NCI-H2081 (cell line): ENCODE measurements around the gene TCF25.

Source experiments
- DNase-seq, 2 experiments: peaks; one replicate each; lab custom pipeline; 2025; lab: John Stamatoyannopoulos, UW

Gene TCF25

GRCh38 chr16:89844739-89845339, 28.6 kb upstream of the TCF25 start:
- no peak for DNase-seq

GRCh38 chr16:89845417-89845816, 28.0 kb upstream of the TCF25 start:
- no peak for DNase-seq

- peak; percentile 59 to 74 for DNase-seq
Measured at GRCh38 chr16:89847051-89847939, 26.1 kb upstream of the TCF25 start.

- peak in 1 of 2 experiments; percentile 59 for DNase-seq
Measured at GRCh38 chr16:89847940-89848297, 25.5 kb upstream of the TCF25 start.

- DNase-seq, result peak in 1 of 2 experiments; percentile 4
Measured at GRCh38 chr16:89848974-89849373, 24.4 kb upstream of the TCF25 start.

GRCh38 chr16:89853306-89853993, 19.9 kb upstream of the TCF25 start:
- no peak for DNase-seq

- DNase-seq, result no peak
Measured at GRCh38 chr16:89855301-89855945, 18.0 kb upstream of the TCF25 start.

- DNase-seq, result no peak
Measured at GRCh38 chr16:89855986-89856385, 17.4 kb upstream of the TCF25 start.

- no peak for DNase-seq
Measured at GRCh38 chr16:89858973-89859614, 14.3 kb upstream of the TCF25 start.

GRCh38 chr16:89859615-89860007, 13.8 kb upstream of the TCF25 start:
- no peak for DNase-seq

GRCh38 chr16:89860747-89861304, 12.6 kb upstream of the TCF25 start:
- peak; percentile 37 to 44 for DNase-seq

GRCh38 chr16:89861648-89862047, 11.7 kb upstream of the TCF25 start:
- no peak for DNase-seq

GRCh38 chr16:89862732-89863131, 10.7 kb upstream of the TCF25 start:
- no peak for DNase-seq

GRCh38 chr16:89863741-89864526, 9.5 kb upstream of the TCF25 start:
- no peak for DNase-seq

GRCh38 chr16:89864527-89864820, 8.9 kb upstream of the TCF25 start:
- DNase-seq, result no peak

GRCh38 chr16:89867918-89868317, 5.5 kb upstream of the TCF25 start:
- DNase-seq, result no peak

GRCh38 chr16:89869911-89870310, 3.5 kb upstream of the TCF25 start:
- no peak for DNase-seq

GRCh38 chr16:89870440-89870839, 3.0 kb upstream of the TCF25 start:
- DNase-seq, result no peak

GRCh38 chr16:89871895-89872294, 1.5 kb upstream of the TCF25 start:
- DNase-seq, result no peak

GRCh38 chr16:89873972-89874689, 739 bp downstream of the TCF25 start:
- DNase-seq, result peak; percentile 70 to 84
